SK-N-SH (cell line): Measurements from ENCODE around the gene PAEP. TPM values are rescaled to one million over a fixed set of nuclear protein-coding genes. Genes with fewer than 3 reads are reported as not detected.

Experiments used
- CTCF ChIA-PET: fragments of 300-600, 350-600 bp; formaldehyde crosslinking; extraction: SDS; loops from one replicate; lab custom pipeline; 2021; lab: Yijun Ruan, JAX
- POLR2A ChIA-PET: fragments of 350-600 bp; sonication (Branson Sonifier 250); formaldehyde crosslinking; extraction: SDS; loops from one replicate; lab custom pipeline; 2020; ENCODE audit warnings: antibody characterized with exemption, inconsistent platforms; lab: Yijun Ruan, JAX
- DNase-seq: peaks from one replicate; pipeline ENCODE4 v3.0.0; 2012
- H2AFZ ChIP-seq: fragments of 200-600 bp; sonication (generic); 2 replicates; pipeline ENCODE4 v1.8.1; 2016; ENCODE audit warnings: antibody characterized with exemption, mild to moderate bottlenecking, low read depth
- H3F3A ChIP-seq: fragments of 200-600 bp; sonication (generic); replicated peaks from 2 replicates; pipeline ENCODE3; 2016; ENCODE audit warnings: antibody characterized with exemption, mild to moderate bottlenecking; ENCODE audit not compliant: insufficient read depth
- H3K27ac ChIP-seq, 2 experiments: fragments of 200-500 bp in 1 of 2; fragments of 200-600 bp in 1 of 2; sonication (Bioruptor generic) in 1 of 2; sonication (generic), shearing (Covaris generic) in 1 of 2; 2 replicates each; pipeline versions ENCODE4 v1.5.1 to v1.6.1; 2014 to 2016; ENCODE audit warnings: low read depth in 2 of 2, inconsistent platforms in 1 of 2, low read length in 1 of 2, mild to moderate bottlenecking in 1 of 2, mixed read lengths in 1 of 2
- H3K27me3 ChIP-seq: fragments of 200-600 bp; sonication (generic), shearing (Covaris generic); 2 replicates; pipeline ENCODE4 v1.6.1; 2016; ENCODE audit warnings: mixed run types; ENCODE audit not compliant: insufficient read depth
- H3K36me3 ChIP-seq, 2 experiments: fragments of 200-500 bp in 1 of 2; fragments of 200-600 bp in 1 of 2; sonication (Bioruptor generic) in 1 of 2; sonication (generic) in 1 of 2; replicated peaks in 1 of 2; 2 replicates each; pipeline versions ENCODE3 to v1.5.1; 2014 to 2016; ENCODE audit warnings: low read length in 1 of 2, mild to moderate bottlenecking in 1 of 2; ENCODE audit not compliant: insufficient read depth in 2 of 2, control insufficient read depth in 1 of 2
- H3K4me1 ChIP-seq, 2 experiments: fragments of 200-500 bp in 1 of 2; fragments of 200-600 bp in 1 of 2; sonication (Bioruptor generic) in 1 of 2; sonication (generic), shearing (Covaris generic) in 1 of 2; 2 replicates each; pipeline versions ENCODE4 v1.5.1 to v1.6.1; 2014 to 2016; ENCODE audit warnings: low read depth in 1 of 2, low read length in 1 of 2, mixed run types in 1 of 2; ENCODE audit not compliant: insufficient read depth in 2 of 2, control insufficient read depth in 1 of 2
- H3K4me2 ChIP-seq: fragments of 200-600 bp; sonication (generic), shearing (Covaris generic); 2 replicates; pipeline ENCODE4 v1.6.1; 2017; ENCODE audit warnings: mixed run types
- H3K4me3 ChIP-seq, 2 experiments: fragments of 200-500 bp in 1 of 2; fragments of 200-600 bp in 1 of 2; sonication (Bioruptor generic) in 1 of 2; sonication (generic), shearing (Covaris generic) in 1 of 2; 2 replicates each; pipeline versions ENCODE4 v1.5.1 to v1.8.1; 2014 to 2016; ENCODE audit warnings: low read depth in 2 of 2, inconsistent platforms in 1 of 2, low read length in 1 of 2, mild to moderate bottlenecking in 1 of 2, mixed read lengths in 1 of 2, moderate library complexity in 1 of 2
- H3K79me2 ChIP-seq: fragments of 200-600 bp; sonication (generic); 2 replicates; pipeline ENCODE4 v1.8.1; 2017; ENCODE audit warnings: mild to moderate bottlenecking; ENCODE audit not compliant: insufficient read depth
- H3K9ac ChIP-seq: fragments of 200-600 bp; sonication (generic); 2 replicates; pipeline ENCODE4 v1.6.1; 2017; ENCODE audit warnings: mixed run types
- H3K9me2 ChIP-seq: fragments of 200-600 bp; sonication (generic); 2 replicates; pipeline ENCODE4 v1.6.1; 2017; ENCODE audit warnings: mixed run types
- H3K9me3 ChIP-seq: fragments of 200-600 bp; sonication (generic); 2 replicates; pipeline ENCODE4 v1.6.1; 2017; ENCODE audit warnings: mixed run types, mild to moderate bottlenecking, moderate library complexity
- H4K20me1 ChIP-seq: fragments of 200-600 bp; sonication (generic); 2 replicates; pipeline ENCODE4 v1.6.1; 2017; ENCODE audit warnings: mild to moderate bottlenecking, mixed run types; ENCODE audit not compliant: insufficient read depth
- CTCF ChIP-seq: fragments of 200-600 bp; sonication (generic); IDR thresholded peaks from 2 replicates; pipeline ENCODE4 v1.6.1; 2017; ENCODE audit warnings: antibody characterized with exemption, mild to moderate bottlenecking, moderate library complexity
- ELF1 ChIP-seq: IDR thresholded peaks from 2 replicates; pipeline ENCODE4 v1.4.0; 2012
- EZH2phosphoT487 ChIP-seq: fragments of 200-600 bp; sonication (generic); IDR thresholded peaks from 2 replicates; pipeline ENCODE4 v1.6.1; 2017; ENCODE audit warnings: low read depth, mixed run types, mild to moderate bottlenecking, antibody characterized with exemption, moderate library complexity, borderline replicate concordance
- FOSL2 ChIP-seq: IDR thresholded peaks from 2 replicates; pipeline ENCODE4 v1.4.0; 2012; ENCODE audit warnings: low read depth, mild to moderate bottlenecking, moderate library complexity, borderline replicate concordance
- FOXJ3 ChIP-seq: sonication (generic); formaldehyde crosslinking; IDR thresholded peaks from 2 replicates; pipeline ENCODE4 v1.5.1; 2020; ENCODE audit warnings: mild to moderate bottlenecking, missing genetic modification reagents
- GABPA ChIP-seq: IDR thresholded peaks from 2 replicates; pipeline ENCODE4 v1.4.0; 2012; ENCODE audit warnings: low read depth, mild to moderate bottlenecking
- JUND ChIP-seq: IDR thresholded peaks from 2 replicates; pipeline ENCODE4 v1.4.0; 2012
- MXI1 ChIP-seq: IDR thresholded peaks from 2 replicates; pipeline ENCODE4 v1.6.1; 2012; ENCODE audit warnings: mild to moderate bottlenecking, low read depth, low read length, improper control_type of control experiment
- POLR2AphosphoS5 ChIP-seq: IDR thresholded peaks from 2 replicates; pipeline ENCODE4 v1.6.1; 2012; ENCODE audit warnings: low read depth, low read length
- RAD21 ChIP-seq: IDR thresholded peaks from 2 replicates; pipeline ENCODE4 v1.6.1; 2012; ENCODE audit warnings: mild to moderate bottlenecking, low read length
- RCOR1 ChIP-seq: fragments of 150-350 bp; IDR thresholded peaks from 2 replicates; pipeline ENCODE4 v1.6.1; 2017; ENCODE audit warnings: antibody characterized with exemption, low read length
- REST ChIP-seq: IDR thresholded peaks from 2 replicates; pipeline ENCODE4 v1.6.1; 2012; ENCODE audit warnings: mild to moderate bottlenecking, low read depth, low read length, moderate library complexity
- RFX5 ChIP-seq: IDR thresholded peaks from 2 replicates; pipeline ENCODE4 v1.6.1; 2012; ENCODE audit warnings: mild to moderate bottlenecking, improper control_type of control experiment, low read length
- SMC3 ChIP-seq: IDR thresholded peaks from 2 replicates; pipeline ENCODE4 v1.6.1; 2012; ENCODE audit warnings: low read depth, low read length, improper control_type of control experiment
- TAF1 ChIP-seq: IDR thresholded peaks from 2 replicates; pipeline ENCODE4 v1.6.1; 2012; ENCODE audit warnings: low read depth, mild to moderate bottlenecking, low read length, moderate library complexity, borderline replicate concordance
- TCF12 ChIP-seq: IDR thresholded peaks from 2 replicates; pipeline ENCODE4 v1.4.0; 2012
- USF1 ChIP-seq: IDR thresholded peaks from 2 replicates; pipeline ENCODE4 v1.4.0; 2012; ENCODE audit warnings: low read depth, borderline replicate concordance
- YY1 ChIP-seq: IDR thresholded peaks from 2 replicates; pipeline ENCODE4 v1.4.0; 2012; ENCODE audit warnings: low read depth, mild to moderate bottlenecking
- WGBS: methylation state at CpG from one replicate; pipeline ENCODE4 v1.1.6; 2017; ENCODE audit warnings: low lambda C conversion rate; 5-methylcytosine and 5-hydroxymethylcytosine counted together
- polyA plus RNA-seq, 3 experiments: library from polyadenylated mRNA; depleted of rRNA; stranded (reverse); fragments of >200 nt; gene quantifications; 2 replicates each; pipeline ENCODE4 v1.2.3, GENCODE V29; 2012
- TF ChIP-seq, protein P1 (sequence below): IDR thresholded peaks from 2 replicates; pipeline ENCODE4 v1.4.0; 2012; ENCODE audit warnings: low read depth
- TF ChIP-seq, protein P2 (sequence below): IDR thresholded peaks from 2 replicates; pipeline ENCODE4 v1.4.0; 2012; ENCODE audit warnings: low read depth, borderline replicate concordance

Gene PAEP
- polyA plus RNA-seq, 1 of the 3 experiments (the other 2 are of a cell fraction): 0.08 TPM

DNA sequence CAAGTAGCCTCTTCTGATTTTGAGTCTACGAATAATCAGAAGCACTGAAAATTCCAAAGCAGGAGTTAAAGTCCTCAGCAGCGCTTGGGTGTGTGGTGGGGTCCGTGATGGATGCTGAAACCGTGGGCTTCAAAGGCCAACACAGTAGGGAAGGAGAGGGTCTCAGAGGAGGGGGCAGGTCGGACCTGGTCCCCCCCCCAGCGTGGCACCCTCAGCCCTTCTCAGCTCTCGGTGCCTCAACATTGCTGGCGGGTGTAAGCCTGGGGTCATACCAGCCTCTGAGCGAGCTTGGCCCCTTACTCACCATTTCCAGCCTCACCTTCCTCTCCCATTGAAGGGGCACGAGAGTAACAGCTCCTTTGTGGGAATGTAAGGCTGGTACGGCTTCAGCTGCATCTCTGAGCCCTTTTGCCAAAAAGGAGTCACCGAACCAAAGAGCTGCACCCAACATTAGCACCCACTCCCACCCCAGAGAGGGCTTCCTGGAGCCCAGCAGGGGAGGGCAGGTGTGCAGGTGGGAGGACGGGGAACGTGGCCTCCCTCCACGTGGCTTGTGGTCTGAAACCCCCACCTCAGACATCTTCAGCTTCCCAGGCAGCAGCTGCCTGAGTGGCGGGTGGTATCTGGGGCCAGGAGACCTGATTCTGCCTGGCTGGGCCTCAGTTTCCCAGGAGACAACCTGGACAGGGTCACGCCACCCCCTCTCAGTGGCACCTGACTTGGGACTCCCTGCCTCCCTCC is 47.0 kb upstream of the PAEP start (continued):
- TF ChIP-seq REST: no peak

DNA sequence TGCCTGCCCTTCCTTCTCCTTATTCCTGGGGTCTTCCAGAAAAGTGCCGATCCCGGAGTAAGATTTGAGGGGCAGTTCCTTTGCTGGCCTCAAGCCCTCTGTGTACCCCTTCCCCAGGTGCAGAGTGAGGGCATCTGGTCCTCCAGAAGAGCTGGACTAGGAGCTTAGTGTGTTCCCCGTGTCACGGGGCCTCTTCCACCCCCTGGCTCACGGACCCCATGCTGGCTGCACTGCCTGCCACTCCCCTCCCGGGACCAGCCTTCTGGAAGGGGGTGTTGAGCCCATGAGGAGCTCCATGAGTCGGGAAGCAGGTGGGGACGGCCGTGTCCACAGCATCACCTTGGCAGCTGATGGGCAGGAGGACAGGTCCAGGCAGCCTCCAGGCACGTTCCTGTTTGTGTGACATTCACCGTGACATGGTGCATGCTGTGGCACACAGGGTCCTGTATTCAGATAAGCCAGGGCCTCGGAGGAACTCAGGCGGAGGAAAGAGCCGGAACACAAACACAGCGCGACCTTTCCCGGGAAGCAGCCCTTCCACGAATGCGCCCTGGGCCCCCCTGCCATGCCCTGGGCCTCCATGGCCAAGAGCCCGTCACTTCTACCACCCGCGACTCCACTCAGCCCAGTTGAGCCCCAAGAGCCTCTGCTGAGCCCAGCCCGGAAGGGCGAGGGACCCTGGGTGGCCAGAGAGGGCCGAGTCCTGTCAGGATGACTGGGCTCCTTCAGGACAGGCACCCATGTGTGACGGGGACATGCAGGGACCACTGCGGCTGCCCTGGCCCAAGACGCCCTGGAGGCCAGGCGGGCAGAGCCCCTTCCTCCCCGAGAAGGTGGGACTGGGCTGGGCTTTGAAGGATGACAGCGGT is 46.2 kb upstream of the PAEP start:
- H2AFZ ChIP-seq: no peak overlapping the region
- H3K27ac ChIP-seq: no peak overlapping the region
- no peaks in the 10 kb centered on the region for H3K9me3 ChIP-seq
- WGBS: 74% methylated on average over 13 of the region's 31 CpGs
- no peak overlapping the region for H3K9ac ChIP-seq
- CTCF ChIA-PET: interaction anchor here (1.0 to 3.2 kb wide), 2 partner anchors 11 to 14 kb away, joined by 3 to 23 read pairs; no protein-coding TSS in a partner anchor
- no peak overlapping the region for H3K4me2 ChIP-seq
- POLR2A ChIA-PET: no interaction called here
- no peaks in the 10 kb centered on the region for H3K27me3 ChIP-seq
- H3K36me3 ChIP-seq: no peaks in the 10 kb centered on the region
- no peaks in the 10 kb centered on the region for H3F3A ChIP-seq
- no peaks in the 10 kb centered on the region for H4K20me1 ChIP-seq
- H3K79me2 ChIP-seq: no peaks in the 10 kb centered on the region
- no peaks in the 10 kb centered on the region for H3K9me2 ChIP-seq
- H3K4me3 ChIP-seq: no peak overlapping the region
- no peak for DNase-seq
- H3K4me1 ChIP-seq: no peaks in the 10 kb centered on the region; a peak in 1 of 4 replicates
- TF ChIP-seq USF1 (no peak), POLR2AphosphoS5 (no peak), YY1 (no peak), RFX5 (no peak), MXI1 (no peak), GABPA (no peak), JUND (no peak), RCOR1 (no peak), RAD21 (no peak), ELF1 (no peak), TCF12 (no peak), TAF1 (no peak), FOSL2 (no peak), SMC3 (no peak), EZH2phosphoT487 (no peak), CTCF (no peak), FOXJ3 (no peak)
- TF ChIP-seq, protein P1, sequence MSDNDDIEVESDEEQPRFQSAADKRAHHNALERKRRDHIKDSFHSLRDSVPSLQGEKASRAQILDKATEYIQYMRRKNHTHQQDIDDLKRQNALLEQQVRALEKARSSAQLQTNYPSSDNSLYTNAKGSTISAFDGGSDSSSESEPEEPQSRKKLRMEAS: no peak
- TF ChIP-seq, protein P2, sequence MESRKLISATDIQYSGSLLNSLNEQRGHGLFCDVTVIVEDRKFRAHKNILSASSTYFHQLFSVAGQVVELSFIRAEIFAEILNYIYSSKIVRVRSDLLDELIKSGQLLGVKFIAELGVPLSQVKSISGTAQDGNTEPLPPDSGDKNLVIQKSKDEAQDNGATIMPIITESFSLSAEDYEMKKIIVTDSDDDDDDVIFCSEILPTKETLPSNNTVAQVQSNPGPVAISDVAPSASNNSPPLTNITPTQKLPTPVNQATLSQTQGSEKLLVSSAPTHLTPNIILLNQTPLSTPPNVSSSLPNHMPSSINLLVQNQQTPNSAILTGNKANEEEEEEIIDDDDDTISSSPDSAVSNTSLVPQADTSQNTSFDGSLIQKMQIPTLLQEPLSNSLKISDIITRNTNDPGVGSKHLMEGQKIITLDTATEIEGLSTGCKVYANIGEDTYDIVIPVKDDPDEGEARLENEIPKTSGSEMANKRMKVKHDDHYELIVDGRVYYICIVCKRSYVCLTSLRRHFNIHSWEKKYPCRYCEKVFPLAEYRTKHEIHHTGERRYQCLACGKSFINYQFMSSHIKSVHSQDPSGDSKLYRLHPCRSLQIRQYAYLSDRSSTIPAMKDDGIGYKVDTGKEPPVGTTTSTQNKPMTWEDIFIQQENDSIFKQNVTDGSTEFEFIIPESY: no peak
